Subcutaneous adipose tissue (tissue), 4 donors: ENCODE measurements around the gene SIM2. TPM values are rescaled to one million over a fixed set of nuclear protein-coding genes. Genes with fewer than 3 reads are reported as not detected.

Source experiments
- total RNA-seq, 4 donors: library from RNA; depleted of rRNA; stranded (reverse); fragments of >200 nt; gene quantifications; one replicate each; pipeline ENCODE4 v1.1.0, GENCODE V29; 2016
- TF ChIP-seq, protein P1 (sequence below): fragments of 450-650 bp; IDR thresholded peaks from one replicate; pipeline ENCODE4 v1.5.1; 2016; ENCODE audit warnings: low read depth, mild to moderate bottlenecking, control low read depth, antibody characterized with exemption, moderate library complexity

Gene SIM2
- total RNA-seq, 4 donors from 2014 or later: not detected

DNA sequence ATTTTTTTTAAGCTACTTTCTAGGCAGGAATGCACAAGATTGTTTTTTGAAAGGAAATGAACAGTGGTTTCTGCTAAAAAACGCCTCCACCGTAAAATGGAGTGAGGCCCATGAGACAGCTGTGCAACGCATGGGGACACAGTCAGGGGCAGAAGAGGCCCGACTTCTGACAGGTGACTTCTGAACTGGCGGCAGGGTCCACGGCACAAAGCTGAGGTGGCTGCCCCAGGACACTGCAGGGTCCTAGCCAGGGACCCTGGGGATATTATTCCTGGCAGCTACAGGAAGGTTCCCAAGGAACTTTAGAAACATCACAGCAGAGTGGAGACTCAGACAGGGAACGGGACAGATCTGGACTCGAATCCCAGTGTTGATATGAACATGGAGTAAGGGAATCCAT is 75.1 kb downstream of the SIM2 start:
- TF ChIP-seq, protein P1, sequence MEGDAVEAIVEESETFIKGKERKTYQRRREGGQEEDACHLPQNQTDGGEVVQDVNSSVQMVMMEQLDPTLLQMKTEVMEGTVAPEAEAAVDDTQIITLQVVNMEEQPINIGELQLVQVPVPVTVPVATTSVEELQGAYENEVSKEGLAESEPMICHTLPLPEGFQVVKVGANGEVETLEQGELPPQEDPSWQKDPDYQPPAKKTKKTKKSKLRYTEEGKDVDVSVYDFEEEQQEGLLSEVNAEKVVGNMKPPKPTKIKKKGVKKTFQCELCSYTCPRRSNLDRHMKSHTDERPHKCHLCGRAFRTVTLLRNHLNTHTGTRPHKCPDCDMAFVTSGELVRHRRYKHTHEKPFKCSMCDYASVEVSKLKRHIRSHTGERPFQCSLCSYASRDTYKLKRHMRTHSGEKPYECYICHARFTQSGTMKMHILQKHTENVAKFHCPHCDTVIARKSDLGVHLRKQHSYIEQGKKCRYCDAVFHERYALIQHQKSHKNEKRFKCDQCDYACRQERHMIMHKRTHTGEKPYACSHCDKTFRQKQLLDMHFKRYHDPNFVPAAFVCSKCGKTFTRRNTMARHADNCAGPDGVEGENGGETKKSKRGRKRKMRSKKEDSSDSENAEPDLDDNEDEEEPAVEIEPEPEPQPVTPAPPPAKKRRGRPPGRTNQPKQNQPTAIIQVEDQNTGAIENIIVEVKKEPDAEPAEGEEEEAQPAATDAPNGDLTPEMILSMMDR: no peak

DNA sequence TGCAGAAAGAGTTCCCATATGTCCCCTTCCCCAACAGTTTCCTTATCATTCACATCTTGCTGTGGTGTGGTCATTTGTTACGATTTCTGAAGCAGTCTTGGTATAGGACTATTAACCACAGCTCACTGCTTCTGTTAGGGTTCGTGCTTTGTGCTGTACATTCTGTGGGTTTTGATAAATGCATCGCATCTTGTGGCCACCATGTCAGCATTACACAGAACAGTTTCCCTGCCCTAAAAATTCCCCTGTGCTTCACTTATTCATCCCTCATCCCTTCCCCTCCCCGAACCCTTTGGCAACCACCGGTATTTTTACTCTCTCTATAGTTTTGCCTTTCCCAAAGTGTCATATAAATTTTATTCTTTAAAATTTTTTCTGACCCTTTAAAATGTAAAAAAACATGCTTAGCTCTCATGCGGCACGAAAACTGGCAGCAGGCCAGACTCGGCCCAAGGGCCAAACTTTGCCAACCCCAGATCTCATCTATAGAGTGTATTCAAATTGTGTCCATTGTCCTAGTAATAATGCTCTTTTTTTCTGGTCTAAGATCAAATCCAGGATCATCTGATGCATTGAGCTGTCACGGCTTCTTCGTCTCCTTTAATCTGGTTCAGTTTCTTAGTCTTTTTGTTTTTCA is 78.2 kb downstream of the SIM2 start:
- TF ChIP-seq, protein P1: no peak

DNA sequence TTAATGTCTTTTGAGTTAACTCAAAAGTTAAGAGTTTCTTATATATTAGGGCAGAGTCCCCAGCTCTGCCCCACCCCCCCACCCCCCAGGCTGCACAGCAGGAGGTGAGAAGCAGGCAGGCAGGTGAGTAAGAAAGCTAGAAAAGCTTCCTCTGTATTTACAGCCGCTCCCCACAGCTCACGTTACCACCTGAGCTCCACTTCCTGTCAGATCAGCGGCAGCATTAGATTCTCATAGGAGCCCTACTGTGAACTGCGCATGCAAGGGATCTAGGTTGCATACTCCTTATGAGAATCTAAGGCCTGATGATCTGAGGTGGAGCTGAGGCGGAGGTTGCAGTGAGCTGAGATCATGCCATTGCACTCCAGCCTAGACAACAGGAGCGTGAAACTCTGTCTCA is 81.9 kb downstream of the SIM2 start:
- TF ChIP-seq, protein P1: no peak

DNA sequence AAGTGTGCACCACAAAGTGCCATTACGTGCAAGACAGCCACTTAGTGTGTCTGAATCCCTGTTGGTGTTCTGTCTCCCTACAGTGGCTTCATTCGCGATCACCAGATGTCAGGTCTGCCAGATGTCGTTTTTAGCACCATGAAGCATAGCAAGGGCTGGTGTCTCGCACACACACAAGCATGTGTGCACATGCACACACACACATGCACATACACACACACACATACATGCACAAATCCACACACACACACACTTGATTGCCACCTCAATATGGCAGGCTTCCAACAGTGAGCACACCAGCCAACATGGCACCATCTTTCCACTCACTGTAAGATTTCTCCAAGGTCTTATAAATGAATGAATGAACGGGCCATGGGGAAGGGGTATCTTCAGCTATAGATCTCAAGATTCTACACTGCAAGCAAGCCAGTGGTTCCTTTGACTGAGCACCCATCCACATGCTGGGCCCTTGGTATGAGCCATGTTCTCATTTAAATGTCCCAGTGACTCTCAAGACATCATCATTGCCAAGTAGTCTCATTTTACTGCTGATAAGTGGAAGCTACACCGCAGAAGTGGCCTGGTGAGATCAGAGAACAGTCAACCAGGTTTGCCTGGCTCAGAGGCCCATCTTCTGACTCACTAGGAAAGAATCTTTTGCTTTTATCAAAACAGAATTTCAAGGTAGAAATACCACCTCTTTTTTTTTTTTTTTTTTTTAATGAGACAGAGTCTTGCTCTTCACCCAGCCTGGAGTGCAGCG is 84.9 kb downstream of the SIM2 start:
- TF ChIP-seq, protein P1: no peak

DNA sequence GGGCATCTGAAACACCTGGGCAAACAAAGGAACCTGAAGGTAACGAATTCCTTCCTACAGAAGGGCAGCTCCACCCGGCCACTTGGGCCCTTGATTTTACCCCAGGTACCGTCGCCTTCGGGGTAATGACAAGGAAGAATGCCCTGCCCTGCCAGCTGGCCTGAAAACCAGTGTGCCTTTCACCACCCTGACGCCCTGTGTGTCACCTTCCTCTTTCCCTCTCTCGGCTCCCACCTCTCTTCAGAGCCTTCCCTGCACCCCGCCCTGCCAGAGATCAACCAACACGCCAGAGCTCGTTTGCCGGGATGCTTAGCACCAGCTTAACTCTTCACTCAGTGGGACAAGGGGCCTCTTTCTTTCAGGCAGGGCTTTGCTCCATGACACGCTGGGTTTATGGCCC is 86.0 kb downstream of the SIM2 start:
- TF ChIP-seq, protein P1: no peak

DNA sequence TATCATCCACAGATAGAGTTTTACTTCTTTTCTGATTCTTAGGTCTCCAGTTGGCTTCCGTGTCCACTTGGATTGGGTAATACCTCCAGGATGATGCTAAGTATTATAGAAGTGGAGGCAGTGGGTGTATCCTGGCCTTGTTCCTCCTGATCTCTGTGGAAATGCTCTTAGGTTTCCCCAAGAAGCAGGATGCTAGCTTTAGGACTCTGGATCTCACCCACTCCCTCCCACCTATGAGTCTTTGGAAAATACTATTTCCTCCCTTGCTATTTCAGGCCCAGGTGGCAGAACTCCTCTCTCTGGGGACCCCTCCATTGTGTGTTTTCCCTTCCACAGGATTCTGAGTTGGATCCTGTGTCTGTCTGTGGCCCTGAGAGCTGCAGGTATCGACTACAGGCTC is 86.7 kb downstream of the SIM2 start:
- TF ChIP-seq, protein P1: no peak

DNA sequence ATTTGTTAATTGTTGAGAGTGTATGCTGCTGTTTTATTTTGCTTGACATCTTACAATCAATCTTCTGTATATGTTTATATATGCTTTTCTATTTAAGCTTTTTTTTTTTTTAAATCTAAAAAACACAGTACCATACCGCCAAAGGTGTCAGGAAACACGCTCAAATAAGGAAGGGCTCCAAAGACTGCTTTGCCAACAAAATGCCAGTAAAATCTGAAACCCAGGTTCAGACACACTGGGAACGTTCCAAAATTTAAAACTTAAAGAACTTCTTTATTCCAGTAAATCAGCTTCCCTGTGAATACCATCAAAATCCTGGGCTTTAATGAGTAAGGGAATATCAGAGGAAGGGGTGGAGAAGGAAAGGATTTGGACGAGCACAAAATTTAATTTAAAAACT is 87.3 kb downstream of the SIM2 start:
- TF ChIP-seq, protein P1: no peak
